Activated gamma-delta T cell treated with anti-CD3 and anti-CD28 coated beads, Interleukin-2, amount 50 U/mL, for 16 hours (primary cell): ENCODE measurements around the gene ZNF317.

Source experiments
- DNase-seq: peaks from one replicate; pipeline ENCODE4 v3.0.0-alpha.2; 2020; ENCODE audit warnings: low read depth

Gene ZNF317

GRCh38 chr19:9140159-9140874 lies at the start of gene ZNF317:
Gene ZNF317, plus strand, starts transcription at chr19:9140397. Its CDS starts 15,620 bp downstream, at chr19:9156017.
- DNase-seq = peak; percentile 82

- no peak for DNase-seq
Observed at GRCh38 chr19:9107375-9107774, 32.8 kb upstream of the ZNF317 start, which contains the start of gene OR7G2. Gene OR7G2, minus strand, starts transcription at chr19:9107475. Its CDS starts 4,232 bp downstream, at chr19:9103243.

DNA sequence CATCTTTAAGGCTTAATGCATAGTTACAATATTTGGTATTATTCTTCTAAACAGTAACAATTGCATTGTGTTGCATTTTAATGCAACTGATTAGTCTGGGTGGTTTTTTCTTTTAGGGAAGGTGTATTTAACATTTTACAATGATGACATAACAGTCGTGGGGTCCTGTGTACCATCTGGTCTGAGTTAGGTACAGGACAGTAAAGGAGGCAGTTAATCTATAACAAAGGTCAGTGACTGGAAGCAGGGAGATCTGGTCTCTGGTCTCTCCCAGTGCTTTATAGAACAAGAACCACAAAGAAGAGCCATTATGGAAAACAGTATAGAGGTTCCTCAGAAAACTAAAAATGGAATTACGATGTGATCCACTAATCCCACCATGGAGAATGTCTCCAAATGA lies 30.2 kb upstream of the ZNF317 start:
- no peak for DNase-seq

GRCh38 chr19:9115307-9115813 lies 24.8 kb upstream of the ZNF317 start, which contains the start of gene OR7G1:
Gene OR7G1, minus strand, starts transcription at chr19:9115763. Its CDS starts 0 bp downstream, at chr19:9115763.
- no peak for DNase-seq

- no peak for DNase-seq
Observed at GRCh38 chr19:9116547-9116946, 23.6 kb upstream of the ZNF317 start.

- no peak for DNase-seq
Observed at GRCh38 chr19:9126900-9127405, 13.2 kb upstream of the ZNF317 start, which contains the start of gene OR7G3. Gene OR7G3, minus strand, starts transcription at chr19:9126950. Its CDS starts 0 bp downstream, at chr19:9126950.

GRCh38 chr19:9128171-9128570 lies 12.0 kb upstream of the ZNF317 start:
- DNase-seq = no peak

DNA sequence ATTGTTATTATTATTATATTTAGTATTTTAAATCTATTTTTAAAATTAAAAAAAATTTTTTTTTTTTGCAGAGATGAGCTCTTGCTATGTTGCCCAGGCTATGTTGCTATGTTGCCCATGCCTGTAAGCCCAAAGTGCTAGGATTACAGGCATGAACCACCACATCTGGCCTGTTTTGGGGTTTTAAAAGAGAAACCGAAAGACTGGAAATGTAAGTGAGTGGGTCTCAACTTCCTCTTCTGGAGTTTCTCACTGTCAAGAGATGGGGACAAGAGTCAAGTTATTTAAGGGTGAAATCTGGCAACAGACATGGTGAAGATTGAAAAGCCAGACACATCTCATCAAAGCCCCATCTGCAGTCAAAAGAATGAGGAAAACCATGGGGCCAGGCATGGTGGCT lies 9.2 kb upstream of the ZNF317 start:
- no peak for DNase-seq

DNA sequence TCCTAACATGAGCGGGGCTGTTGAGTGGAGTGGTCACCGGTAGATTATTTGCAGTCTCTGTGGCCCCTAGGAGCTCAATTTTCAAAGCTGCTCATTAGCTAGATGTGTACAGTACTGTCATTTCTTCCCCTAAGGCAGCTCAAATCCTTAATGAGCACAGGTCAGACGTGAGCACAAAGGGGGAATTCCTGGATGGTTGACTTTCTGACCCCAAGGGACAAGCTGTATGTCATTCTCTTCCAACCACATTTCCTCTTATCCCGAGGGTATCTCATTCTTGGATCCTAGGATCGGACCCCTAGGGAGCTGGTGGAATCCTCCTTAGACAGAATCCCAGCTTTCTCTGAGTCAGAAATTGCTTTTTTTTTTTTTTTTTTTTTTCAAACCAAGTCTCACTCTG lies 7.8 kb upstream of the ZNF317 start:
- DNase-seq = no peak

GRCh38 chr19:9139609-9140158 lies 513 bp upstream of the ZNF317 start:
- no peak for DNase-seq

- DNase-seq = no peak
Observed at GRCh38 chr19:9144920-9145319, 4.7 kb downstream of the ZNF317 start.

GRCh38 chr19:9146882-9147281 lies 6.7 kb downstream of the ZNF317 start:
- DNase-seq = no peak

DNA sequence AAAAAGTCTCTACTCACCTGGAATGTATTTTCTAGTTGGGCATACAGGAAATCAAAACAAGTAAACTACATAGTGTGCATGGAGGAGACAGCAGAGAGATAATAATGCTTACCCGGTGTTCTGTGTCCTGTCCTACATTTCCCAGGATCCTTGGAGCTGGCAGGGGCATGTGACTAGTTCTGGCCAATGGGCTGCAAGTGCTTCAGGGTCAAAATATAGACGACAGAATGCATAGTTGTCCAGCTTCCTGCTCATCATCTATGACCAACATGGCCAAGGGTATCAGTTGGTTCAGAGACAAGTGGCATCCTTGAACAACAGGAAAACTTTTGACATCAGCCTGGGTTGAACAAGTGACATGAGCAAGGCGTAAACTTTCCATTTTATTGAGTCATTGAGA lies 8.5 kb downstream of the ZNF317 start:
- no peak for DNase-seq

DNA sequence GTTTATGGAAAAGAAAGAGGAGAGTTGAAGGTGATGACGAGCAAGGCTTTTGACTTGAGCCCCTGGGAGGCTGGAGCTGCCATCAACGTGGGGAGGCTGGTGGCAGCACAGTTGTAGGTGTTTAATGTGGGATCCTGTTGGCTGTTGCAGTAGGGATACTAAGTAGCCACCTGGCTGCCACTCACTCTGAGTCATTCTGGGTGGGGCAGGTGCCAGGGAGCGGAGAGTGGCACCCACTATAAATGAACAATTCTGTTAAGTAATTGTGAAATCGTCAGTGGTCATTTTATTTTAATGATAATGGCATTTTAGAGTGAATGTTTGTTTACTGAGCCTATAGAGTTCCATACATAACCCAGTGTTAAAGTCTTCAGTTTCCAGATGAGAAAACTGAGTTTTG lies 9.8 kb downstream of the ZNF317 start:
- DNase-seq = no peak

DNA sequence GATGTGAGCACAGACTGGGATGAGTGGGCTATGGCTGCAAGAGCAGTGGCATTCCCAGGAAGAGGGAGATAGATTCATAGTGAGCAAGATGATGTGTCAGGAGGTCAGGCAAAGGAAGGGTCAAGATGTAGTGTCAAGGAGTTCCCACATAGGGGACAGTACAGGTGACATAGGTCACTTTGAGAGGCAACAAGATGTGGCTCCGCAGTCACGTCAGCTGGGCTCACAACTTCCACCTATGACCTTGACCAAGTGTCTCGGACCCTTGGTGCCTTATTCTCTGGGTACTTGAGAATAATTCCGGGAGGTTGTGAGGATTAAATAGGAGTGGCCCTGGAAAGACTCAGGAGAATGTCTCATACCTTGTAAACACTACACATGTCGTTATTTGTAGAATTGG lies 10.5 kb downstream of the ZNF317 start:
- DNase-seq = no peak

GRCh38 chr19:9151367-9151766 lies 11.2 kb downstream of the ZNF317 start:
- DNase-seq = no peak

DNA sequence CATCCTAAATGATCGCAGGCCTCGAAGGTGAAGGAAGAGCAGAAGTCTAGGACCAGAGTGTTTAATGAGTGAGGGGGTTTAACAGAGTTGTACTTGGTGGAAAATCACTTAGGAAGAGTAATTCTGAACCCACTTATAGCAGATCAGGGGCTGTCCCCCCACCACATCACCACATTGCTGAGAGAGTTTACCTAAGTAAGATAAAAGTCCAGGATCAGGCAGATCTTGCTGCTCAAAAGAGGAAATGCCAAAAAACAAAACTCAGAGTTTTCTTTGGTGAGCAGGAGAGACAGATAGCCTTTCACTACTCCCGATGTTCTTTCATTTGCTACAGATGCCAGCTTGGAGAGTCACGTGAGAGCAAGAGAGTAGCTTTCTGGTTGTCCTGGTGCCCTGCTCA lies 15.4 kb downstream of the ZNF317 start:
- no peak for DNase-seq

- no peak for DNase-seq
Observed at GRCh38 chr19:9156304-9156703, 16.1 kb downstream of the ZNF317 start.

- DNase-seq = no peak
Observed at GRCh38 chr19:9159891-9160290, 19.7 kb downstream of the ZNF317 start.

- DNase-seq = no peak
Observed at GRCh38 chr19:9161427-9161826, 21.2 kb downstream of the ZNF317 start.

DNA sequence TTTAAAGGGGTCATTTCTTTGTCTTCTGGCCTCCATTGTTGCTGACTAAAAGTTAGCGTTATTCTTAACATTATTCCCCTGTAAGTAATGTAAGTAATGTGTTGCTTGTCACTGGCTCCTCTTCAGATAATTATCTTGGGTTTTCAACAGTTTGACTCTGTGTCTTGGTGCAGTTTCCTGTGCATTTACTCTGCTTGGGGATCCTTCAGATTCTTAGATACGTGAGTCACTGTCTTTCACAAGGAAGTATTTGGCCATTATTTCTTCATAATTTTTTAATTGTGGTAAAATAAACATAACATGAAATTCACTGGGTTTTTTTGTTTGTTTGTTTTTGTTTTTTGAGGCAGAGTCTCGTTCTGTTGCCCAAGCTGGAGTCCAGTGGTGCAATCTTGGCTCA lies 25.1 kb downstream of the ZNF317 start:
- no peak for DNase-seq

- DNase-seq = no peak
Observed at GRCh38 chr19:9166846-9167245, 26.6 kb downstream of the ZNF317 start.

DNA sequence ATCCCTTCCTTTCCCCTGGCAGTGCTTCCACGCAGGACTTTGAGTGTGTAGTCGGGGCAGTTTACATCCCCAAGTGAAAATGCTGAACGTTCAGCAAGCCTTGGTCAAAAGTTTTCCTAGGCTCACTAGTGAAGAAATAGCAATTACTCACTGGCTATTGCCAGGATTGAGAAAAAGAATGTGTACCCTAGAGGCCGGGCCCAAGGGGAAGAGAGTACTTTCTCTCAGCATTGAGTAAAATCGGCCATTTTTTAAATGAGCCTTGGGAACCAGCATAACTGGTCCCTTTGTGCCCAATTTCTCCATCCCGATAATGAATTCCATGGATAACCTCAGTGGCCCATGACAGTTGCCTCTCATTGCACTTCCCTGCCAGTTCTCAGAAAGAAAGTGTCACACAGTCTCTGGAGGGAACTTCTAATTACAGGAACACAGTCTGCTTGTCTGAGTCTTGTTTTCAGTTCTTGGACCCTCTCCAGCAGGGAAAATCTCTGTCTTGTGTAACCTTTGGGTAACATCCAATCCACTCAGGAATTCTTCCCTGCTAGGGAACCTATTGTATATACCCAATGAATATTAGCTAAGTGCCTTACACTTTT lies 31.3 kb downstream of the ZNF317 start:
- DNase-seq = no peak
